Tibial artery (tissue), 4 donors: Measurements from ENCODE around the gene FGF9.

ENCODE experiments used
- DNase-seq, 2 donors: peaks; one replicate each; pipeline ENCODE4 v3.0.0-alpha.2; 2019
- H3K27ac ChIP-seq, 2 donors: fragments of 200-600 bp; sonication (generic) in 1 of 2; 1 replicate in 1 of 2; 2 replicates in 1 of 2; pipeline ENCODE4 v1.5.1; 2018 to 2019; ENCODE audit warnings: mild to moderate bottlenecking in 1 of 2
- H3K27me3 ChIP-seq, 2 donors: fragments of 200-600 bp; sonication (generic) in 1 of 2; one replicate each; pipeline versions ENCODE4 v1.5.1 to v1.6.0; 2016 to 2019
- H3K36me3 ChIP-seq, 3 donors: fragments of 200-600 bp; sonication (generic) in 2 of 3; one replicate each; pipeline ENCODE4 v1.5.1; 2016 to 2019; ENCODE audit warnings: mild to moderate bottlenecking in 2 of 3
- H3K4me1 ChIP-seq, 4 donors: fragments of 200-600 bp; sonication (generic) in 2 of 4; 1 replicate in 3 of 4; 2 replicates in 1 of 4; pipeline ENCODE4 v1.5.1; 2016 to 2019
- H3K4me3 ChIP-seq, 2 donors: fragments of 200-600 bp; sonication (generic) in 1 of 2; 1 replicate in 1 of 2; 2 replicates in 1 of 2; pipeline ENCODE4 v1.5.1; 2018 to 2019; ENCODE audit warnings: mild to moderate bottlenecking in 2 of 2
- H3K9me3 ChIP-seq, 3 donors: fragments of 200-600 bp; sonication (generic) in 1 of 3; one replicate each; pipeline ENCODE4 v1.5.1; 2016 to 2019
- intact Hi-C: fragments of 100-400 bp; cut with DNase I; formaldehyde crosslinking; loops from one replicate; pipeline ENCODE4 v1.15.0; 2023; ENCODE audit warnings: low total_unique reads
- TF ChIP-seq, protein P1 (sequence below), 2 experiments: fragments of 200-600 bp in 1 of 2; fragments of 450-650 bp in 1 of 2; IDR thresholded peaks; one replicate each; pipeline ENCODE4 v1.5.1; 2017 to 2019; ENCODE audit warnings: antibody characterized with exemption in 2 of 2, mild to moderate bottlenecking in 1 of 2, moderate library complexity in 1 of 2

FGF9 gene

DNA sequence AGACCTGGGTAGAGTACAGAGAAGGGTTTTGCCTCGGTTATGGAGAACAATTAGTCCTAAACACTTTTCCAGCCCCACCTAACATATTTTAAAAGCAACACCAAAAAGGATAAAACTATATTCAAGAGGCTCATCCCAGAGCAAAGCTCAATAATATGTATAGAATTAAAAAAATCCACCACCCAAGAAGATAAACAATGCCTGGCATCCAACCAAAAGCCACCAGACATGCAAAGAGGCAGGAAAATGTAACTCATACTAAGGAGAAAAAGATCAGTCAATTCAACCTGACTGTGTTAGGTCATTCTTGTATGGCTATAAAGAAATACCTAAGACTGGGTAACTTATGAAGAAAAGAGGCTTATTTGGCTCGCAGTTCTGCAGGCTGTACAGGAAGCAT is 39.3 kb downstream of the FGF9 start:
- no peaks in the 10 kb centered on the region for H3K4me1 ChIP-seq
- H3K9me3 ChIP-seq = peaks cover 0 to 10% (median 3%) of the 10 kb centered on the region in 3 donors
- H3K36me3 ChIP-seq = no peaks in the 10 kb centered on the region
- intact Hi-C loops = no loop called here
- no peaks in the 10 kb centered on the region for H3K27me3 ChIP-seq
- no peak overlapping the region for H3K4me3 ChIP-seq
- DNase-seq = no peak
- TF ChIP-seq, protein P1, sequence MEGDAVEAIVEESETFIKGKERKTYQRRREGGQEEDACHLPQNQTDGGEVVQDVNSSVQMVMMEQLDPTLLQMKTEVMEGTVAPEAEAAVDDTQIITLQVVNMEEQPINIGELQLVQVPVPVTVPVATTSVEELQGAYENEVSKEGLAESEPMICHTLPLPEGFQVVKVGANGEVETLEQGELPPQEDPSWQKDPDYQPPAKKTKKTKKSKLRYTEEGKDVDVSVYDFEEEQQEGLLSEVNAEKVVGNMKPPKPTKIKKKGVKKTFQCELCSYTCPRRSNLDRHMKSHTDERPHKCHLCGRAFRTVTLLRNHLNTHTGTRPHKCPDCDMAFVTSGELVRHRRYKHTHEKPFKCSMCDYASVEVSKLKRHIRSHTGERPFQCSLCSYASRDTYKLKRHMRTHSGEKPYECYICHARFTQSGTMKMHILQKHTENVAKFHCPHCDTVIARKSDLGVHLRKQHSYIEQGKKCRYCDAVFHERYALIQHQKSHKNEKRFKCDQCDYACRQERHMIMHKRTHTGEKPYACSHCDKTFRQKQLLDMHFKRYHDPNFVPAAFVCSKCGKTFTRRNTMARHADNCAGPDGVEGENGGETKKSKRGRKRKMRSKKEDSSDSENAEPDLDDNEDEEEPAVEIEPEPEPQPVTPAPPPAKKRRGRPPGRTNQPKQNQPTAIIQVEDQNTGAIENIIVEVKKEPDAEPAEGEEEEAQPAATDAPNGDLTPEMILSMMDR (IDR thresholded peaks at IDR 0.05) = no peak
- no peak overlapping the region for H3K27ac ChIP-seq

DNA sequence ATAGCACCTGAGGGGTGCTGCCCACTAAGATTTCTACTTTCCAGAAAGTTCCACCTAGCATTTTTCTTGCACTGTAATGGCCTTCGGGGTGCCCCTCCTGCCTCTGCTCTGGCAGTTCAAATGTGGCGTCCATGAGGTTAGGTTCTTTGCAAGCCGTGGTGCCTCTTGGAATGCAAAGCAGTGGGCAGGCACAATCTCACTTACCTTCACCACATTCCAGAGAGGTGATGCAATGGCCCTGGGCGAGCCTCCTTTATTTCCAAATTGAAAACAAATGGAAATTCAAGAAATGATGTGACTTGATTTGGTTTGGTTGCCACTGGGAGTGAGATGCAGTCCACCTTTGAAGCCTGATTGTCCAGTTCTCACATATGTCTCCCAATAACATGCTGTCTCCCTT is 46.9 kb downstream of the FGF9 start:
- Histone ChIP-seq H3K9me3 (no peaks in the 10 kb centered on the region), H3K27ac (no peak overlapping the region), H3K4me3 (no peak overlapping the region), H3K36me3 (no peaks in the 10 kb centered on the region), H3K4me1 (no peaks in the 10 kb centered on the region), H3K27me3 (peaks cover 0 to 4% of the 10 kb centered on the region in 2 donors)
- no peak for DNase-seq
- TF ChIP-seq, protein P1 (IDR thresholded peaks at IDR 0.05) = no peak
- intact Hi-C loops = no loop called here

DNA sequence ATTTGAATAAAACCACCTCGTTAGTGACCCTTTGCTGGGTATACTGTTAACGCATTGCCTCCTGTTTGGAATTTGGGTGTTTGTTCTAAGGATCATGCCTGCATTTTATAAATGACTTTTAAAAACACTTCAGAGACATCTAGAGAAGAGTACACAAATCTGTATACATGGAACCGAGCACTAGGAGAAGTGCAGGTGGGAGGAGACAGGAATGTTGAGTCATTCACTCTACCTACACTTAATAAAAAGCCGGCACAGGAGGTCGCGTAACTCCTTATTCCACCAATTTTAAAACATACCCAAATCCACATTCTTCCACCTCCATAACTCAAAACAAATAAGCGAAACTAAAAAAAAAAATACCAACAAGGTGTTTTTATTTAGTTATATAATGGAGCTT is 48.6 kb downstream of the FGF9 start:
- Histone ChIP-seq H3K27me3 (peaks cover 0 to 9% of the 10 kb centered on the region in 2 donors), H3K27ac (no peak overlapping the region), H3K4me3 (no peak overlapping the region), H3K4me1 (no peaks in the 10 kb centered on the region), H3K9me3 (no peaks in the 10 kb centered on the region), H3K36me3 (no peaks in the 10 kb centered on the region)
- intact Hi-C loops = no loop called here
- no peak for DNase-seq
- TF ChIP-seq, protein P1 (IDR thresholded peaks at IDR 0.05) = no peak

DNA sequence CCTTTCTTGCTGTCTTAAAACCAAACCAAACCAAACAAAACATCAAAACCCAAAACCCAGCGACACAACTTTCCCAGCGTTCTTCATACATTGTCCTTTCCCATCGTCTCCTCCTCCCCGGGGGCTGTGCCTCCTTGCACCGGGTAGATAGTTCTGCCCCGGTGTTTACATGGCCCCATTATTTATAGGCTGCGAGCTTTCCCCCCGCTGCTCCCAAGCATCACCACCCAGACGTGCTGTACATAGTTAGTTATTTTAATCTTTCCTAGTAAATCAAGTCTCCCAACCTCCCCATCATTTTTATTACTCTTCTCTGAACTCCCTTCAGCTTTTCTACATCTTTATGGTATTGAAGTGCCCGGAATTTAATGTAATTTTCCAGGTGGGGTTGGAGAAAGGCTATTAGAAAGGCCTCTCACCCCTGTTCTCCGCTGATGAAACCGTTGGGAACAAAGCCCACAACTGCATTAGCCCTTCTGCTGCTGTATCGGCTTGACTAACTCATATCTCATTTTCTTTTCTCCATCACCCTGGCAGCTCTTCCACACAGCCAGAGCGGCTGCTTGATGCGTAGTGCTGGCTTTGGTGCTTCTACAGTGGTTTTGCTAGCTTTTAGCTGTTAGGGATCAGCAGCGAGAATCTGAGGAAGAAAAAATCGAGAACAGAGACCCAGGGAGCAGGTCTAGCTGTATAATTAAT is 53.1 kb downstream of the FGF9 start:
- no peaks in the 10 kb centered on the region for H3K36me3 ChIP-seq
- H3K4me3 ChIP-seq = no peak overlapping the region
- intact Hi-C loops = no loop called here
- no peaks in the 10 kb centered on the region for H3K9me3 ChIP-seq
- H3K27ac ChIP-seq = no peak overlapping the region
- H3K4me1 ChIP-seq = no peaks in the 10 kb centered on the region
- H3K27me3 ChIP-seq = peaks cover 0 to 9% of the 10 kb centered on the region in 2 donors
- TF ChIP-seq, protein P1 (IDR thresholded peaks at IDR 0.05) = no peak
- DNase-seq = no peak

DNA sequence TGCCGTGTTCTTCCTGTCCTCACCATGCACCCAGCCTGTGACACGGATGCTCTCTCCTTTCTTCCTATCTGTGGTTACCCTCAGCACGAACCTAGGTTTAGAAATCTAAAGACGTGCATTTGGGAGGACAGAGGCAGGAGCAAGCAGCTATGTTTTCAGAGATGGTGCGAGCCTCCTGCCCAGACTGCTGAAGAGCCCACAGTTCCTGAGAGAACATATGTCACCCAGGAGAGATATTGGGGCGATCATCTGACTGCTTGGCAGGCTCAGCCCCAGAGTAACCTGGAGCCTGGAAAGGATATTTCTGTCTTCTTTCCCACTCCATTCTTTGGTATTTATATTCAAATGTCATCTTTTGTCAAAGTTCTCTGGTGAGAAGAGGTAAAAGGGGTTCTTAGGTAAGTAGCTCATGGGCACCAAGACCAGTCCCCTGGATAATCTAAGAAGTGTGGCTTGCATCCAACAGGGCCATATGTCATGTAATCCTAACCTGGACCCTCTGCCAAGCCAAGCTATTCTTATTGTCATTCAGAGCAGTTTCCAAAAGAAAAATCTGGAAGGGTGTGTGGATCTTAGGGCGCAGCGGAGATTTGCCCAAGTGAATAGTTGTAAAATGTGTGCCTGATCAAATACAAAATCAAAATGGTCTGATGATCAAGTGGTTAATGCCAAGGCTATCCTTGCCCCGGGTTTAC is 59.5 kb downstream of the FGF9 start:
- intact Hi-C loops = no loop called here
- TF ChIP-seq, protein P1 (IDR thresholded peaks at IDR 0.05) = no peak
- no peak for DNase-seq
- Histone ChIP-seq H3K9me3 (no peaks in the 10 kb centered on the region), H3K27ac (no peak overlapping the region), H3K4me3 (no peak overlapping the region), H3K27me3 (peaks cover 0 to 11% of the 10 kb centered on the region in 2 donors), H3K4me1 (no peaks in the 10 kb centered on the region), H3K36me3 (no peaks in the 10 kb centered on the region)
